ENCODE measurements around the gene GATA2. TPM values are rescaled to one million over a fixed set of nuclear protein-coding genes. Genes with fewer than 3 reads are reported as not detected.

Gene GATA2
- polyA plus RNA-seq, 3 donors: 28.4 to 38.9 (median 36.4) TPM

DNA sequence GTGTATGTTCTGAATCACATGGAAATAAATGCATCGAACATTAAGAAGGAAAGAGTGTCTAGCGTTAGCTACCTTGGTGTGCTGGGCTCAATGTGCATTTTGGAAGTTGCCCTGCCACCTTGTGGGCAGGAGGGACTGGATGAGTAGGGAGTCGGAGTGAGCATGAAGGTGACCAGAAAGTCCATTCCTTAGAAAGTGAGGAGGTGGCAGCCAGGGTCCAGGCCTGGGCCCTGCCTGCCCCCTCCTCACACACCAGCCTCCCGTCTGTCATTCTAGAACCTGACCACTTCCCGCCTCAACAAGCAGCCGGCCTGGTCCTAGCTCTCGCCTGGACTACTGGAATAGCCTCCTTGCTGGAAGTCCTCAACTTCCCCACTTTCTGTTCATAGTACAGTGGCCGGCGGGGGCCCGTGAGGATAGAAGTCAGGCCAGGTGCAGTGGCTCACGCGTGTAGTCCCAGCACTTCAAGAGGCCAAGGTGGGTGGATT is 10.2 kb upstream of the GATA2 start:
- no peak for DNase-seq (ENCODE audit: low read depth in 3 of 3, low spot score in 2 of 3)

DNA sequence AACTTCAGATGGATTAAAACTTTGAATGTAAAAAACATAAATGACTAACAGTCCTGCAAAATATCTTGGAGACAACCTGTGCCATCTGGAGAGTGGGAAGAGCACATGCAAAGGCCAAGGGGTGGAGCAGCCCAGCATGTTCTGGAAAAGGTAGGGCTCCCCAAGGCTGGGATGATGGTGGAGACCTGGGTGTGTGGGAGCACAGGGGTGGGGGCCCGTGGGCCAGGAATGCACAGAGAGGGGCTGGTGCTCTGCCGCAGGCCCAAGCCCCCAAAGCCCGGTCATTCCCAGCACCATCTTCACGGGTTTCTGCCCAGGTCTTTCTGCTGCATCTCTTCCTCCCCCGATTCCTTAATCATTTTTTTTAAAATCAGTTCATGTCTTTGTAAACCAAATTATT is 9.7 kb upstream of the GATA2 start:
- DNase-seq (ENCODE audit: low read depth in 3 of 3, low spot score in 2 of 3): no peak

DNA sequence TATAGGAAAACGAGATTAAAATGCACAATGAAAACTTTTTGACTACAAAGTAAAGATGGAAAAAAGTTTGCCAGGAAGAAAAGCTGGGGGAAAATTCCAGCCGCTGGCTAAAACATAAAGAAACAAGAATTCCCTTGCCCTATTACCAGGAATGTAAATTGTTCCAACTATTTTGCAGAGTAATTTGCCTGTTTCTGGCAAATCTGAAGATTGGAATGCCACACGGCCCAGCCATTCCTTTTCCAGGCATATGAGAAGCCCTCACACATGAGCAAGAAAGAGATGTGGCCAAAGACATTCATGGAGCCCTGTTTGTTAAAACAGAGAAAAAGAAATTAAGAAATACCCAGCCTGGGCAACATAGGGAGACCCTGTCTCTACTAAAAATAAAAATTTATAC is 8.4 kb upstream of the GATA2 start:
- DNase-seq (ENCODE audit: low read depth in 3 of 3, low spot score in 2 of 3): no peak

DNA sequence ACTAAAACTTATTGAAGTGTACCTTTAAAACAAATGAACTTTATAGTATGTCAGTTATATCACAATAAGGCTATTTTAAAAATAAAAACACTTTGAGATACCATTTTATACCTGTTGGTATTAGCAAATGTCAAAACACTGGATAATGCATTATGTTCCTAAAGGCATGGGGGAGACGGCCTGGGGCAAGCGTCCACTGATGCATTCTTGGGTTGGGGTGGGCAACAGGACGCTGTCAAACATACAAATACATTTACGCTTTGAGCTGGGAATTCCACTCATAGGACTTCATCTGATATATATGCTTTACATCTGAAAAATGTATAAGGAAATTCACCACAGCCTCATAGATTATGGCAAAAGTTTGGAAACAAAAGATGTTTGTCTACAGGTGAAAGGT is 7.6 kb upstream of the GATA2 start:
- DNase-seq (ENCODE audit: low read depth in 3 of 3, low spot score in 2 of 3): no peak

DNA sequence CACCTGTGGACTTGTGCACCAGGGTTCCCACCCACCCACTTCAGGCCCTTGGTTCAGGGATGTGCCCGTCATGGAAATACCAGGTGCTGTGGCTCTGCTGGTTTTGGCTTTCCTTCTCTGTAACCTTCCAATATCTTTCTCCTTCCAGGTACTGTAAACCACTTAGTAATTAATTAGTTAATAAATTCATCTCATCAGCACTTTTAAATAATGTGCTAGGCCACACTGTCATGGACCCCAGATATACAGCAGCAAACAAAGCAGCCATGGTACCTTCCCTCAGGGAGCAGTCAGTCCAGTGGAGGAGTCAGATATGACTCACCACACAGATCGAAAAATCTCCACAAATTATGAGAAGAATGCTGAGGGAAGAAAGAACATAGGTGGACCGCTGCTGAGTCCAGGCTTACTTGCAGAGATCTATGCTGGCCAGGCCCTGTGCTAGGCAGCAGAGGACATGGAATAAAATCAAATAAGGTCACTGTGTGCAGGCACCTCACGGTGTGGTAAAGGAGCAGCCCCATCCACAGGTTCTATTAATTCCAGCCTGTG is 6.8 kb upstream of the GATA2 start:
- no peak for DNase-seq (ENCODE audit: low read depth in 3 of 3, low spot score in 2 of 3)

DNA sequence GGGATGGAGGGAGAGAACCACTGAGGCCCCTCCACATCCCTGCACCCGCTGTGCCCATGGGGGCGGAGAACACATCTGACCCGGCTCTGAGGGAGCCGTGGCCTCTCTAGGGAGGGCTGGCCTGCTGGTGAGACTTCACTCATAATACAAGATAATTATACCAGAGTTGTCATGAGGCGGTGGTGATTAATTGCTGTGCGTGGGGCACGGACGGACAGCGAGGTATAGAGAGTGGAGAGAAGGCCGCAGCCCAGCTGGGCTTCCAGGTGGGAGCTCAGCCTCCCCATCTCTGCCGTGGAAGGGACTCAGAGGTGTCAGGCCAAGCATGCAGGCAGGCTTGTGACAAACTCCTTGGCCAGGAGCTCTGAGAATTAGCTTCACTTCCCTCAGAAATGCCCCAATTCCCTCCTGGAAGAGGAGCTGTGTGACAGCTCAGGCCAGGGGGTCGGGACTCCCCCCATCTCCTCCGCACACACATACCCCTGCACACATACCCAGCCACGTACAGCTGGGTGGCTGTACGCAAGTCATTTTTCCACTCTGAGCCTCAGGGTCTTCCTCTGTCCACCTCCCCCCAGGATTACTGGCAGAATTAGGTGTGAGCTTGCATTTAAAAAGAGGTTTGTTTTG is 6.0 kb upstream of the GATA2 start:
- DNase-seq (ENCODE audit: low read depth in 3 of 3, low spot score in 2 of 3): no peak

DNA sequence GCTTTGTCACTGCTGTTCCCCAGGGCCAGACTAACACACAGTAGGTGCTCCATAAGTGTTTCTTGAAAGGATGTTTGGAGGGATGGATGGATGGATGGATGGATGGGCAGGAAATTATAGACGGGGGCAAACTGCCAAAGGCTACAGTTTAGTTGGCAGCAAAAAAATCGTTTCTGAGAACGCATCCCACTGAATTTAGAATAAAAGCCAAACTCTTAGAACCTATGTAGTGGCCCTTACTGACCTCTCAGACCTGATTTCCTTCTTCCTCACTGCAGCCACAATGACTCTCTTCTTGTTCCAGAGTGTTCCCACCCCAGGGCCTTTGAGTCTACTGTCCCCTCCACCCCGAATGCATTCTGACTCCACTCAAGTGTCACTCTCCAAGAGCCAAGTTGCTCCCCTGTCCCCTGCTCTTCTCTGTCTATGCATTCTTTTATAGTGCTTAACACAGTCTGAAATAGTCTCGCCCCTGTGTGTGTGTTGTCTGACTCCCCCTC is 5.2 kb upstream of the GATA2 start:
- no peak for DNase-seq (ENCODE audit: low read depth in 3 of 3, low spot score in 2 of 3)

DNA sequence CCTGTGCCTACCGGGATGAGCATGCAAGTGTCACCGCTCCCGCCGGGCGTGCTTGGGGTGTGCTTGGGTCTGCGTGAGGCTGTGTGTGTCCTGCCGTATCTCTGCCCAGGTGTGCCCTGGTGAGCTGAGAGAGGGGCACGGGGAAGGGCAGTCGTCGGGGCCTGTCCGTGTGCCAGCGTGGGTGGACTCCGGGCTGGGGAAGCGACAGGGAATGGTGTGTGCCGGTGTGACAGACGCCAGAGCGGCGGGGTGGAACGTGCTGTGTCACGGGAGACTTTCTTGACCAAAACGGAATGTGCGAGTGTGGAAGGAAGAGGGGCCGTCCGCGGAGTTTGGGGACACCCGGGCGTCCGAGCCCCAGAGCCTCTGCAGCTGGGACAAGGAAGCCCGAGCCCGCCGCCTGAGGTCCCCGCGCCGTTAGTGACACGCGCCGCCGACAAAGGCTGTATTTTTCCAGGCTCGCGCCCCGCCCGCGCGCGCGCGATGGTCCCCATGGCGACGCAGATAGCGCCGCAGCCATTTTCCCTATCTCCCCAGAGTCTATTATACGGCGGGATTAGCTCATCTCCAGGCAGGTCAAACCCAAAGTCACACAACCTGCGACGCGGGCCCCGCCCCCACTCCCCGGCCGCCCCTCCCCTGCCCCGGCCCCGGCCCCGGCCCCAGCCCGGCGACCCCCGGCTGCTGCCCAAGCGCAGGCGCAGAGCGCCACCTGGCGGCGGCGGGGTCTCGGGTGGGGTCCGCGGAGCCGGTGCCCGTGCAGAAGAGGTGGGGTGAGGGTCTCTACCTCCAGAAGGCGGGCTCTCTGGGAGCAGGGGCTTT is 4.5 kb upstream of the GATA2 start:
- no peak for DNase-seq (ENCODE audit: low read depth in 3 of 3, low spot score in 2 of 3)

DNA sequence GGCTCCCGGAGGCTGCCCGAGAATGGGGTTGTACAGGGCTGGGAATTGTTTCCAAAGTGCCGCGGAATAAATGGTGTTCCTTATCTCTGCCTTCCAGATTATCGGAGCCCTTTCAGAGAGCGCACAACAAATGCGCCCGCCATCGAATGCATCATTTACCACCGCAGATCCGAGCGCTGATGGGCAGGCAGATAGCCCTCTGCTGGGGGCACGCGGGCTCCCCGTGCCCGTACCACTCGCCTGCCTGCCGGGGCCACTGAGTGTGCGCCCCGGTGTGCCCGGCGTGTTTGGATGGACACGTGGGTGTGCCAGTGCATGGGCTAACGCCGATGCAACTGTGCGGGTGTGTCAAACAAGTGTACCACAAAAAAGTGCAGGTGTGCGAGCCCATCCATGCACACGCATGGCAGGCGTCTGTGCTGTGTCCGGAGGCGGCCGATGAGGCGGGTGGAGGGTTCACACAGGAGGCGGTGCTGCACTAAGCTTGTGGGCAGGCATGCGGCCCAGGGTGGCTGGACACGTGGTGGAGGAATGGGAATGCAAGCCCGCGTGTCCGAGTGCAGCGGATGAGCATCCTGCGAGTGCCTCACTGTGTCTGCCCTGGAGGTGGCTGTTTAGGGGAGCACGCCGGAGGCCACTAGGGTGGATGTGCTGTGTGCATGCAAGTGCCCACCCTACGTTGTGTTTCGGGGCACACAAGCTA is 3.8 kb upstream of the GATA2 start:
- no peak for DNase-seq (ENCODE audit: low read depth in 3 of 3, low spot score in 2 of 3)

DNA sequence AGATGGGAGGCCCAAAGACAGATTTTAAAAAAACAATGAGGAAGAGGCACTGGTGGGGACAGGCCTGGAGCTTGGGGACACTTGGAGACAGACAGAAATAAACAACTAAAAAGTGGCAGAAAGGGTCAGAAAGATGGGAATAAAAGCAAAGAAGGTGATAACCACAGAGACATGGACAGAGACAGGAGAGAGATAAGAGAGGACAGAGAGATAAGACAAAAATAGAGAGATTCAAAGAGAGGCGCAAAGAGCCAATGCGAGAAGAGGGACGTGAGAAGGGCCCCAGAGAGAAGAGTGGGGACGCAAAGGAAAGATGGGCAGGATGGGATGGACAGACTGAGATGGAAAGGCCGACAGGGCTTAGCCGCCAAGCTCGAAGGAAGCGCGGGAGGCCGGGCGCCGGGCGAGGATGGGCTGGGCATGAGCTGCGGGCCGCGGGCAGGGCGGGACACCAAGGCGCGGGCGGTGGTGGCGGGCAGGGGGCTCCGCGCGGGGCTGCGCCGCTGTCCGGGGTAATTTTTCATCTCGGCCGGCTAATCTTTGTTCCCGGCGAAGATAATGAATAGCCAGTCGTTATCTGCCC is 3.1 kb upstream of the GATA2 start:
- no peak for DNase-seq (ENCODE audit: low read depth in 3 of 3, low spot score in 2 of 3)

DNA sequence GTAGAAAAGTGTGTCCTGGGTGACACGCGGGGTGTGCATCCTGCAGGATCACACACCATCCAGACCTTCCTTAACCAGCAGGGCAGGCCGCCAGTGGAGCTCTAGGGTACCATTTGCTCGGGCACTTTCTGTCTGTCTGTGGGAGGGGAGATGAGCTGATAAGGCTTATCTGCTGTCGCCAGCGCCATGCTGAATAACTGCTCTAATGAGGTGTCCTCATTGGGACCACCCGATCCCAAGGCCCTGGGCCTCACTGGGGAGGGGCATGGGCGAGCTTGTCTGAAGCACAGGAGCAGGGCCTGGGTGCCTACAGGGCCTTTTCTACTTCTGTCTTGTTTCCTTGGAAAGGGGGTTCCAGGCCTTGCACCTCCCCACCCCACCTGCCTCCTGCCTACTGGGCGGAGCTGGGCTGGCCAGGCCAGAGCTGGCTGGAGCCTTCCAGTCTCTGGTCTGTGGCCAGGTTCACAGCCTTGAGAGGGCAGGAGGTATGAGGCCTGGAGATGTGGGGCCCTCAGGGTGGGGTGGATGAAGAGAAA is 2.5 kb upstream of the GATA2 start:
- DNase-seq (ENCODE audit: low read depth in 3 of 3, low spot score in 2 of 3): no peak

DNA sequence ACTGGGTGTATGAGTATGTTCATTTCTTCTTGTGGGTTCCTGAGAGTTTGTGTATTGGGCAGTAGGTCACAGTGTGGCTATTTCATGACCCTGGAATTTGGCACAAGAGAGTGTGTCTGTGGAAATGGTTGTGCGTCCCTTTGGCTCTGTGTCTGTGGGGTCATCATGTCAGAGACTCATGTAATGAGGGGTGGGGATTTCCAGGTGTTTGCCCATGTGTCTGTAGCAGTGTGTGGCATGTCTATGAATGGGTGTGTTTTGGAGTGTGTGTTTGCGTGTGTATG is 1.3 kb upstream of the GATA2 start:
- no peak for DNase-seq (ENCODE audit: low read depth in 3 of 3, low spot score in 2 of 3)

DNA sequence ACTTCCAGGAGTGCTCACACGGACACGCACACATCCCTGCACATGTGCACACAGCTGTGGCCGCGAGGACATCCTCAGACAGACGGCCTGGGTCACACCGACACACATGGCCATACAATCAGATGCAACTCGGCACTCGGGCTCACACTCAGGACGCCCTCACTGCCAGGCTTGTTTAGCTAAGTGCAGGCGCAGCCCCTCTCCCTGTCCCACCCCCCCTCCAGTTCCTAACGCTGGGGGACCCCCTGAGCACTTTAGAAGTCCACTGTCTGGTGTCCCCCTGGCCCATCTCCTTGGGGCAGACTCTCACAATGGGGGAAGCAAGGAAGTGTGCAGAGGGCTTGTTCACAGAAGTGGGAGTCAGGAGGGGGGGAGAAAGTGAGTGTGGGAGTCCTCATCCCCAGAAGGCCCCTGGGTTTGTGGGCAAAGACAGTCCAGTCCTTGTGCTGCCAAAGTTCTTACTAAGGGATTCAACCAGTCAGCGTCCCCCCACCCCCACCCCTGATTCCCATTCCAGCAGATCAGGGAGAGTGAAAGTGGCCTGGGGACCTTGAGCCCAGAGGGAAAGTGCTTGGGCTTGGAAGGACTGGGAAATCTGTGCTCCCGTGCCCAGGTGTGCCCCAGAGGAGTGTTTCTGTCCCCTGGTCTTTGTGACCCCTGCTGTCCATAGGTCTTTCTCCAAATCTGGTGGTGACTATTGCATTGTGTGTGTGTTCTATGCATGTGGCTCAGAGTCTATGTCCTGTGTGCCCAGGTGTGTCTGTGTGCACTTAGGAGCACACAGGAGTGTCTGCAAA is 767 bp upstream of the GATA2 start:
- no peak for DNase-seq (ENCODE audit: low read depth in 3 of 3, low spot score in 2 of 3)

DNA sequence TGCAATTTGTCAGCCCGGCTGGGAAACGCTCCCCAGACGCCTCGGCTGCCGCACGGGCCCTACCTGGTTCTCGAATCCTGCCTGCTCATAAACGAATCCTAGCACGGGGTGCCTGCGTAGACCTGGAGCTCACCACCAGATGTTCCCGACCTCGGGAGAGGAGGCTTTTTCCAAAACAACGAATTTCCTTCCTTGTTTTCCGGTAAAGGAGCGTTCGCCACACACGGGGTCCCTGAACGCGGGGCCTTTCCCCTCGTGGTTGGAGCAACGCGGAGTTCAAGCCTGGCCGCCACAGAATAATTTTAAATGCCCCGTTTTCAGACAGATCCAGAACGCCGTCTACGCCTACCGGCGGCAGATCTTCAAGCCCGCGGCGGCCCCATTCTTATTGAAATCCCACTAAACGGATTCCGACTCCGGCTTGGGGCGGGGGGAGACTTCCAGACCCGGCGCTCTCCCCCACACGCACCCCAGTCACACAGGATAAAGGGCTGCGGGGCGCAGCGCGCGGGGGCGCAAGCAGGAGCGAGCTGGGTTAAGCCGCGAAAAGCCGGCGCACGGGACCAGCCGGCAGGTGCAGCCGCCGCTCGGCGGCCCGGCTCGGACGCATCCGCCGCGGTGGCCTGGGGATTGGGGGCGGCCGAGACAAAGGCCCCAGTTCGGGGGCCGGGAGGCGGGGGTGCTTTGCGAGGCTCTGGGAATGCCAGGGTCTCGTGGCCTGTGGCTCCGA is 895 bp downstream of the GATA2 start:
- DNase-seq (ENCODE audit: low read depth in 3 of 3, low spot score in 2 of 3): no peak

DNA sequence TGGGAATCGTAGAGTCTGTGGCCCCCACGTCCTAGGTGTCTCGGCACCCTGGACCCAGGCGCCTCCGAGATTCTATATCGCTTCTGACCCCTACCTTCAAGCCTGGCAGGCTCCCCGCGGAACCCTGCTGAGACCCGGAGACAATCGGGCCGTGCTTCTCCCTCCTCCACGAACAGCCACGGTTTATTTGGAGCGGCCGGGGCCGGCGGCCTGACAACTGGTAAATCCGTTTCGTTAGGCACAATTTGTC is 1.4 kb downstream of the GATA2 start:
- DNase-seq (ENCODE audit: low read depth in 3 of 3, low spot score in 2 of 3): no peak

DNA sequence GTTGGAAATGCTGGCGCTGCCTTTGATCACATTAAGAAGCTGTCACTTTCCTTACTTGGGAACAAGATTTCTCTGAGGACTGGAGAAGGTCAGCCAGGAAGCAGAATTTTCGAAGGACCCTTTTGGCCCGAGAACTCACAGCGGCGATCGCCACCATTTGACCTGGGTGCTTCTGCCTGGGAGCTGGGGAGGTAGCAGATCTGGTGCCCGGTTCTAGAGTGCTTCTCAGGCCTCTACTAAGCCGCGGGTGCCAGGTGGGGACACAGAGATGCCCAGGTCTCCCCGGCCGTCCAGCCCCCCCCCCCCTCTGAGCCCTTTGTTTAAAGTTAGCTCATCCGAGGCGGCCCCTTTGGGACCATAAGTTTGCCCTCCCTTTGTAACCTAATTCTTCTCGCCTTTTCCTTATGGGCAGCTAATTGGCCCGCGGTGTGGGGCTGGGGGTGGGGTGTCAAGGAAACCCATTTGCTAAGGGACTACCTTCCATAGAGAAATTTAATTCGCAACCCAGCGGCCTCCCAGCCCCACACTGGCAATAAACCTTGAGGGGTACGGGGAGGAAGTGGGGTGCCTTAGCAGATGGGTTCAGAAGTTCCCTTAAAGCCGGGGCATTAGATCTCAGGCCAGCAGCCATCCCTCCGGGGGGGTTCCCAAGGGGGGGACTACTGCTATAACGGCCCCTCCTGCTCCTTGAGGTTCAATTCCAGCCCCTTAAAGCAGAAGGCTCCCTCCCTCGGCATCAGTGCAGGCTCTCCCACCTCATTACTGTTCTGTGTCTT is 1.9 kb downstream of the GATA2 start:
- no peak for DNase-seq (ENCODE audit: low read depth in 3 of 3, low spot score in 2 of 3)

DNA sequence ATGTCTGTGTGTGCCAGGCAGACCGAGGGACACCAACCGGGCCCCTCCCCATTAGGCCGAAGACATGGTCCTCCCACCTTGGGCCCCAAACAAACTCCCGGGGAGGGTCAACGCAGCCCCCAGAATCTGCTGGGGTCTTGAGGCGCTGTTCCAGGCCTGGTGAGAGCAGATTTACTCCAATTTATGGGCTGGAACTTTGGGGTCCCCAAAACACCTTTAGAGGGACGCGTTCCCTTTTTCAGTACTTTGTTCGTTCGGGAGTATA is 2.4 kb downstream of the GATA2 start:
- DNase-seq (ENCODE audit: low read depth in 3 of 3, low spot score in 2 of 3): no peak

DNA sequence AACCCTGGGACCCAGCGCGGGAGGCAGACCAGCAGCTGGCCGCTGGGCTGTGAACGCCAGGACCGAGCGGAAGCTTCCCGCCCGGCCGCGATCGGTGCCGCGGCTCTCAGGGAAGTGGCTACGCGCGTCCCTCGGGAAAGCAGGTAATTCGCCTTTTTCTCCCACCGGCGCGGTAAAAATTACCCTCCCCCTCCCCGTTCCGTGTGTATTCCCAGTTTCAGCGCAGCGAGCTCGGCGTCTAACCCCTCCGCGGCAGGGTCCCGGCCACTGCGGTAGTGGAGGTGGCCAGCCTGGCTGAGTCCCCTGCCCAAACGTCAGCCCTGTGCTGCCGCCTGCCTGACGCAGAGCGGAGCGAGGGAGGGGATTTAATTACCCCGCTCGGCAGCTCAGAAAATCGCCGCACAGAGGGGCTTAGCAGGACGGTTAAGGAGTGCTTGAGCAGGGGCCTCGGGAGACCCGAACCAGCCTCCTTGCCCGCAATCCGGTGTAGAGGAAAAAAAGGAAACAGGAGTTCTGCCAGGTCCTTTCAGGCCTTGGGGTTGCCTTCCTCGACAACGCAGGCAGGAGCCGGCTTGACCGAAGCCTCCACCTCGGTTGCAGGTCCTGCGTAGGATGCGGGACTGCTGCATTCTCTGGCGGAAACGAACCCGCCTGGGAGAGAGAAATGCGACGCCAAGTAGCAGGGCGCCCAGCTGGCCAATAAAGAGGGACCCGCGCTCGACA is 2.9 kb downstream of the GATA2 start:
- DNase-seq (ENCODE audit: low read depth in 3 of 3, low spot score in 2 of 3): no peak

DNA sequence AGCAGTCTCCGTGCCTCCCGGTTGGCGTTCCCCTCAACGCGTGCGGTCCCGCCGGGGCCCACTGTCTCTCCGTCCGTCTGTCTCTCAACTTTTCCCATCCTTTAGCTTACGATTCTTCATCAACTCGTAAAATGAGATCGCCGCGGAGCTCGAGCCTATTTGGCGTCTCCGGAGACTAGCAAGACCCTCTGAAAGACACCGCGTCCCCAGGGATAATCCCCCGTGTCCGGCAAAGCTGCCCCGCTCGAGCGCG is 3.4 kb downstream of the GATA2 start:
- DNase-seq (ENCODE audit: low read depth in 3 of 3, low spot score in 2 of 3): no peak
